ENCODE measurements around the gene SCN1B. TPM values are rescaled to one million over a fixed set of nuclear protein-coding genes. Genes with fewer than 3 reads are reported as not detected.

The SCN1B gene
- total and polyA plus RNA-seq, 2 of the 13 experiments (the other 11 are each of a cell fraction or from before 2014, with no cell fraction given): 2.7 to 20.1 TPM

- peak; percentile 40; the same call in 1 of the 2 replicates for TF ChIP-seq PRDM15 (CRISPR knock-in tag; IDR thresholded peaks at IDR 0.05)
- TF ChIP-seq ZBTB10 (CRISPR knock-in tag; IDR thresholded peaks at IDR 0.05; ENCODE audit: borderline replicate concordance): no peak
- TF ChIP-seq TCF7L2 (IDR thresholded peaks at IDR 0.05; ENCODE audit: low read depth, low read length): peak; percentile 76
- no peak for TF ChIP-seq PAX8 (CRISPR knock-in tag; IDR thresholded peaks at IDR 0.05; ENCODE audit: borderline replicate concordance)
- no peak for TF ChIP-seq PHF8 (CRISPR knock-in tag; IDR thresholded peaks at IDR 0.05)
- TF ChIP-seq ZNF253 (CRISPR knock-in tag; IDR thresholded peaks at IDR 0.05; ENCODE audit: borderline replicate concordance): no peak
- no peak for TF ChIP-seq ZNF879 (CRISPR knock-in tag; IDR thresholded peaks at IDR 0.05)
- no peak; the same call in 1 of the 2 replicates for TF ChIP-seq ZZZ3 (CRISPR knock-in tag; IDR thresholded peaks at IDR 0.05; ENCODE audit: borderline replicate concordance)
- TF ChIP-seq MAX (IDR thresholded peaks at IDR 0.05): peak; percentile 58; the same call in 1 of the 2 replicates
- peak in 1 of 2 experiments; percentile 43; a peak in 2 of 4 replicates for TF ChIP-seq POLR2A (IDR thresholded peaks at IDR 0.05; ENCODE audit: insufficient read depth in 1 of 2, low read depth in 2 of 2, low read length in 2 of 2)
- no peak for TF ChIP-seq ZBTB4 (CRISPR knock-in tag; IDR thresholded peaks at IDR 0.05; ENCODE audit: borderline replicate concordance)
- peak; percentile 48; the same call in 1 of the 2 replicates for TF ChIP-seq NKX3-1 (CRISPR knock-in tag; IDR thresholded peaks at IDR 0.05)
- no peak for TF ChIP-seq HNRNPK (IDR thresholded peaks at IDR 0.05; ENCODE audit: low read depth, low read length, poor library complexity, severe bottlenecking)
- TF ChIP-seq KAT8 (CRISPR knock-in tag; IDR thresholded peaks at IDR 0.05): peak; percentile 61
- no peak for TF ChIP-seq CENPBD1 (CRISPR knock-in tag; IDR thresholded peaks at IDR 0.05; ENCODE audit: borderline replicate concordance, low read depth)
- TF ChIP-seq ZNF484 (CRISPR knock-in tag; IDR thresholded peaks at IDR 0.05; ENCODE audit: borderline replicate concordance, low read depth): no peak
- TF ChIP-seq ZNF17 (CRISPR knock-in tag; IDR thresholded peaks at IDR 0.05): no peak
- TF ChIP-seq JUND (CRISPR knock-in tag; IDR thresholded peaks at IDR 0.05): peak; percentile 75; the same call in 1 of the 2 replicates
- no peak for TF ChIP-seq ZNF564 (CRISPR knock-in tag; IDR thresholded peaks at IDR 0.05)
These were observed 23.8 kb upstream of the SCN1B start (continued) for GRCh38 chr19:35006342-35006998.
